SK-N-SH (cell line): ENCODE data around the gene DUXB.

Source experiments
- CTCF ChIP-seq: fragments of 200-600 bp; sonication (generic); IDR thresholded peaks from 2 replicates; pipeline ENCODE4 v1.6.1; 2017; ENCODE audit warnings: antibody characterized with exemption, mild to moderate bottlenecking, moderate library complexity
- ELF1 ChIP-seq: IDR thresholded peaks from 2 replicates; pipeline ENCODE4 v1.4.0; 2012
- GATA2 ChIP-seq: sonication (generic); formaldehyde crosslinking; IDR thresholded peaks from 2 replicates; pipeline ENCODE4 v1.5.0; 2020; ENCODE audit warnings: mild to moderate bottlenecking, missing genetic modification reagents

GRCh38 chr16:75726390-75726789 lies 25.1 kb upstream of the DUXB start, which contains the start of gene CPHXL:
- no peak for TF ChIP-seq ELF1
- TF ChIP-seq GATA2: no peak
- TF ChIP-seq CTCF: no peak
